HepG2 (cell line): Measurements from ENCODE around the gene MCFD2. TPM values are rescaled to one million over a fixed set of nuclear protein-coding genes. Genes with fewer than 3 reads are reported as not detected.

Experiments used
- ATF1 ChIP-seq: IDR thresholded peaks from 2 replicates; pipeline ENCODE4 v1.6.1; 2016; ENCODE audit warnings: mild to moderate bottlenecking, control low read depth
- FOXA3 ChIP-seq: IDR thresholded peaks from 2 replicates; pipeline ENCODE4 v1.6.1; 2016; ENCODE audit warnings: missing genetic modification reagents, missing compliant biosample characterization
- FOXK2 ChIP-seq: fragments of 450-650 bp; IDR thresholded peaks from 2 replicates; pipeline ENCODE4 v1.6.1; 2016
- JUN ChIP-seq: sonication (generic); formaldehyde crosslinking; IDR thresholded peaks from 2 replicates; pipeline ENCODE4 v1.4.0; 2020; ENCODE audit warnings: mild to moderate bottlenecking, missing genetic modification reagents
- KDM5B ChIP-seq: sonication (generic); formaldehyde crosslinking; IDR thresholded peaks from 2 replicates; pipeline ENCODE4 v1.4.0; 2020; ENCODE audit warnings: missing genetic modification reagents, mild to moderate bottlenecking, borderline replicate concordance
- KLF6 ChIP-seq: IDR thresholded peaks from 2 replicates; pipeline ENCODE4 v1.8.0; 2016; ENCODE audit warnings: missing biosample characterization, missing genetic modification reagents
- MAFF ChIP-seq: IDR thresholded peaks from 2 replicates; pipeline ENCODE4 v1.6.1; 2011; ENCODE audit warnings: low read depth, low read length, improper control_type of control experiment
- MEIS1 ChIP-seq: sonication (generic); formaldehyde crosslinking; IDR thresholded peaks from 2 replicates; pipeline ENCODE4 v1.9.0; 2021; ENCODE audit warnings: mild to moderate bottlenecking, missing genetic modification reagents, moderate library complexity, borderline replicate concordance
- MTF2 ChIP-seq: sonication (generic); formaldehyde crosslinking; IDR thresholded peaks from 2 replicates; pipeline ENCODE4 v1.5.0; 2020; ENCODE audit warnings: missing genetic modification reagents, borderline replicate concordance
- POLR2AphosphoS2 ChIP-seq: IDR thresholded peaks from 2 replicates; pipeline ENCODE4 v1.6.1; 2011; ENCODE audit warnings: low read depth, low read length, improper control_type of control experiment
- ZBTB42 ChIP-seq: sonication (generic); formaldehyde crosslinking; IDR thresholded peaks from 2 replicates; pipeline ENCODE4 v1.5.0; 2020; ENCODE audit warnings: mild to moderate bottlenecking, missing genetic modification reagents
- ZNF333 ChIP-seq: sonication (generic); formaldehyde crosslinking; IDR thresholded peaks from 2 replicates; pipeline ENCODE4 v1.4.0; 2020; ENCODE audit warnings: mild to moderate bottlenecking, missing genetic modification reagents, borderline replicate concordance
- ZNF543 ChIP-seq: sonication (generic); formaldehyde crosslinking; IDR thresholded peaks from 2 replicates; pipeline ENCODE4 v1.4.0; 2020; ENCODE audit warnings: mild to moderate bottlenecking, missing genetic modification reagents
- ZNF576 ChIP-seq: sonication (generic); formaldehyde crosslinking; IDR thresholded peaks from 2 replicates; pipeline ENCODE4 v1.4.0; 2020; ENCODE audit warnings: mild to moderate bottlenecking, missing genetic modification reagents
- ZNF607 ChIP-seq: sonication (generic); formaldehyde crosslinking; IDR thresholded peaks from 2 replicates; pipeline ENCODE4 v1.5.1; 2020; ENCODE audit warnings: missing genetic modification reagents, mild to moderate bottlenecking, borderline replicate concordance
- ZNF776 ChIP-seq: sonication (generic); formaldehyde crosslinking; IDR thresholded peaks from 2 replicates; pipeline ENCODE4 v1.4.0; 2020; ENCODE audit warnings: mild to moderate bottlenecking, missing genetic modification reagents
- ZNF780A ChIP-seq: sonication (generic); formaldehyde crosslinking; IDR thresholded peaks from 2 replicates; pipeline ENCODE4 v1.8.0; 2022; ENCODE audit warnings: mild to moderate bottlenecking, missing genetic modification reagents, moderate library complexity
- polyA plus RNA-seq, 8 experiments: library from polyadenylated mRNA; depleted of rRNA in 3 of 8; stranded (reverse) in 7 of 8; unstranded in 1 of 8; fragments of >200 nt; fragmentation: Illumina TruSeq in 4 of 8; extraction: Trizol in 4 of 8; gene quantifications; 2 replicates each; pipeline versions ENCODE4 v1.2.1 to v1.2.3, GENCODE V29; 2011 to 2016; ENCODE audit warnings: low read depth in 4 of 8, missing spikeins in 1 of 8, mixed read lengths in 1 of 8; ENCODE audit not compliant: insufficient read depth in 1 of 8
- total RNA-seq, 5 experiments: library from RNA; depleted of rRNA; stranded (reverse); fragments of >200 nt; fragmentation: Illumina TruSeq; extraction: Trizol; gene quantifications; 2 replicates each; pipeline ENCODE4 v1.2.3, GENCODE V29; 2016; ENCODE audit warnings: low read depth in 1 of 5
- TF ChIP-seq, protein P1 (sequence below): sonication (generic); formaldehyde crosslinking; IDR thresholded peaks from 2 replicates; pipeline ENCODE4 v1.9.0; 2021; ENCODE audit warnings: missing genetic modification reagents, borderline replicate concordance
- TF ChIP-seq, protein P2 (sequence below): sonication (generic); formaldehyde crosslinking; IDR thresholded peaks from 2 replicates; pipeline ENCODE4 v1.9.0; 2021; ENCODE audit warnings: missing genetic modification reagents, mild to moderate bottlenecking, borderline replicate concordance
- TF ChIP-seq, protein P3 (sequence below): sonication (generic); formaldehyde crosslinking; IDR thresholded peaks from 2 replicates; pipeline ENCODE4 v1.8.0; 2022; ENCODE audit warnings: mild to moderate bottlenecking, missing genetic modification reagents, borderline replicate concordance
- TF ChIP-seq, protein P4 (sequence below): fragments of 450-650 bp; IDR thresholded peaks from 2 replicates; pipeline ENCODE4 v1.6.1; 2017
- TF ChIP-seq, protein P5 (sequence below): sonication (generic); formaldehyde crosslinking; IDR thresholded peaks from 2 replicates; pipeline ENCODE4 v1.5.1; 2020; ENCODE audit warnings: mild to moderate bottlenecking, moderate library complexity, missing genetic modification reagents

MCFD2 gene
- total and polyA plus RNA-seq, 2 of the 13 experiments (the other 11 are each of a cell fraction or from before 2014, with no cell fraction given), result 183 to 232 TPM

- TF ChIP-seq ZNF576 (CRISPR knock-in tag) (no peak), POLR2AphosphoS2 (no peak), JUN (CRISPR knock-in tag) (peak; percentile 89; the same call in 1 of the 2 replicates), ZNF780A (CRISPR knock-in tag) (no peak), MAFF (no peak), FOXA3 (CRISPR knock-in tag) (peak; percentile 44; the same call in 1 of the 2 replicates), KDM5B (CRISPR knock-in tag) (no peak), KLF6 (CRISPR knock-in tag) (peak; percentile 51; the same call in 1 of the 2 replicates), ZNF607 (no peak), ZNF776 (no peak), ATF1 (CRISPR knock-in tag) (no peak), ZNF333 (CRISPR knock-in tag) (no peak), MEIS1 (no peak), FOXK2 (no peak; the same call in 1 of the 2 replicates), ZBTB42 (CRISPR knock-in tag) (no peak), MTF2 (CRISPR knock-in tag) (no peak), ZNF543 (CRISPR knock-in tag) (peak; percentile 56; the same call in 1 of the 2 replicates)
- TF ChIP-seq, protein P1, sequence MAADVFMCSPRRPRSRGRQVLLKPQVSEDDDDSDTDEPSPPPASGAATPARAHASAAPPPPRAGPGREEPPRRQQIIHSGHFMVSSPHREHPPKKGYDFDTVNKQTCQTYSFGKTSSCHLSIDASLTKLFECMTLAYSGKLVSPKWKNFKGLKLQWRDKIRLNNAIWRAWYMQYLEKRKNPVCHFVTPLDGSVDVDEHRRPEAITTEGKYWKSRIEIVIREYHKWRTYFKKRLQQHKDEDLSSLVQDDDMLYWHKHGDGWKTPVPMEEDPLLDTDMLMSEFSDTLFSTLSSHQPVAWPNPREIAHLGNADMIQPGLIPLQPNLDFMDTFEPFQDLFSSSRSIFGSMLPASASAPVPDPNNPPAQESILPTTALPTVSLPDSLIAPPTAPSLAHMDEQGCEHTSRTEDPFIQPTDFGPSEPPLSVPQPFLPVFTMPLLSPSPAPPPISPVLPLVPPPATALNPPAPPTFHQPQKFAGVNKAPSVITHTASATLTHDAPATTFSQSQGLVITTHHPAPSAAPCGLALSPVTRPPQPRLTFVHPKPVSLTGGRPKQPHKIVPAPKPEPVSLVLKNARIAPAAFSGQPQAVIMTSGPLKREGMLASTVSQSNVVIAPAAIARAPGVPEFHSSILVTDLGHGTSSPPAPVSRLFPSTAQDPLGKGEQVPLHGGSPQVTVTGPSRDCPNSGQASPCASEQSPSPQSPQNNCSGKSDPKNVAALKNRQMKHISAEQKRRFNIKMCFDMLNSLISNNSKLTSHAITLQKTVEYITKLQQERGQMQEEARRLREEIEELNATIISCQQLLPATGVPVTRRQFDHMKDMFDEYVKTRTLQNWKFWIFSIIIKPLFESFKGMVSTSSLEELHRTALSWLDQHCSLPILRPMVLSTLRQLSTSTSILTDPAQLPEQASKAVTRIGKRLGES, result no peak
- TF ChIP-seq, protein P2, sequence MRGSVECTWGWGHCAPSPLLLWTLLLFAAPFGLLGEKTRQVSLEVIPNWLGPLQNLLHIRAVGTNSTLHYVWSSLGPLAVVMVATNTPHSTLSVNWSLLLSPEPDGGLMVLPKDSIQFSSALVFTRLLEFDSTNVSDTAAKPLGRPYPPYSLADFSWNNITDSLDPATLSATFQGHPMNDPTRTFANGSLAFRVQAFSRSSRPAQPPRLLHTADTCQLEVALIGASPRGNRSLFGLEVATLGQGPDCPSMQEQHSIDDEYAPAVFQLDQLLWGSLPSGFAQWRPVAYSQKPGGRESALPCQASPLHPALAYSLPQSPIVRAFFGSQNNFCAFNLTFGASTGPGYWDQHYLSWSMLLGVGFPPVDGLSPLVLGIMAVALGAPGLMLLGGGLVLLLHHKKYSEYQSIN (CRISPR knock-in tag), result no peak
- TF ChIP-seq, protein P3, sequence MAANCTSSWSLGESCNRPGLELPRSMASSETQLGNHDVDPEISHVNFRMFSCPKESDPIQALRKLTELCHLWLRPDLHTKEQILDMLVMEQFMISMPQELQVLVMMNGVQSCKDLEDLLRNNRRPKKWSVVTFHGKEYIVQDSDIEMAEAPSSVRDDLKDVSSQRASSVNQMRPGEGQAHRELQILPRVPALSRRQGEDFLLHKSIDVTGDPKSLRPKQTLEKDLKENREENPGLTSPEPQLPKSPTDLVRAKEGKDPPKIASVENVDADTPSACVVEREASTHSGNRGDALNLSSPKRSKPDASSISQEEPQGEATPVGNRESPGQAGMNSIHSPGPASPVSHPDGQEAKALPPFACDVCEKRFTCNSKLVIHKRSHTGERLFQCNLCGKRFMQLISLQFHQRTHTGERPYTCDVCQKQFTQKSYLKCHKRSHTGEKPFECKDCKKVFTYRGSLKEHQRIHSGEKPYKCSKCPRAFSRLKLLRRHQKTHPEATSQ (CRISPR knock-in tag), result no peak
- TF ChIP-seq, protein P4, sequence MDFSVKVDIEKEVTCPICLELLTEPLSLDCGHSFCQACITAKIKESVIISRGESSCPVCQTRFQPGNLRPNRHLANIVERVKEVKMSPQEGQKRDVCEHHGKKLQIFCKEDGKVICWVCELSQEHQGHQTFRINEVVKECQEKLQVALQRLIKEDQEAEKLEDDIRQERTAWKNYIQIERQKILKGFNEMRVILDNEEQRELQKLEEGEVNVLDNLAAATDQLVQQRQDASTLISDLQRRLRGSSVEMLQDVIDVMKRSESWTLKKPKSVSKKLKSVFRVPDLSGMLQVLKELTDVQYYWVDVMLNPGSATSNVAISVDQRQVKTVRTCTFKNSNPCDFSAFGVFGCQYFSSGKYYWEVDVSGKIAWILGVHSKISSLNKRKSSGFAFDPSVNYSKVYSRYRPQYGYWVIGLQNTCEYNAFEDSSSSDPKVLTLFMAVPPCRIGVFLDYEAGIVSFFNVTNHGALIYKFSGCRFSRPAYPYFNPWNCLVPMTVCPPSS, result no peak
- TF ChIP-seq, protein P5, sequence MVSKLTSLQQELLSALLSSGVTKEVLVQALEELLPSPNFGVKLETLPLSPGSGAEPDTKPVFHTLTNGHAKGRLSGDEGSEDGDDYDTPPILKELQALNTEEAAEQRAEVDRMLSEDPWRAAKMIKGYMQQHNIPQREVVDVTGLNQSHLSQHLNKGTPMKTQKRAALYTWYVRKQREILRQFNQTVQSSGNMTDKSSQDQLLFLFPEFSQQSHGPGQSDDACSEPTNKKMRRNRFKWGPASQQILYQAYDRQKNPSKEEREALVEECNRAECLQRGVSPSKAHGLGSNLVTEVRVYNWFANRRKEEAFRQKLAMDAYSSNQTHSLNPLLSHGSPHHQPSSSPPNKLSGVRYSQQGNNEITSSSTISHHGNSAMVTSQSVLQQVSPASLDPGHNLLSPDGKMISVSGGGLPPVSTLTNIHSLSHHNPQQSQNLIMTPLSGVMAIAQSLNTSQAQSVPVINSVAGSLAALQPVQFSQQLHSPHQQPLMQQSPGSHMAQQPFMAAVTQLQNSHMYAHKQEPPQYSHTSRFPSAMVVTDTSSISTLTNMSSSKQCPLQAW, result no peak
Measured at GRCh38 chr2:46954951-46955571, 39.5 kb upstream of the MCFD2 start (continued).
